Panc1 (cell line): Measurements from ENCODE around the gene RILPL2. TPM values are rescaled to one million over a fixed set of nuclear protein-coding genes. Genes with fewer than 3 reads are reported as not detected.

Experiments used
- ATAC-seq: fragments of 200-7000 bp; cut with Tn5 transposase; 2 replicates; pipeline ENCODE4 v1.9.1; 2020; ENCODE audit warnings: mild to moderate bottlenecking, moderate library complexity
- BruUV-seq: library from RNA; stranded (reverse); fragments of 400-500 nt; replicated peaks from 2 replicates; lab custom pipeline; 2021; lab: Mats Ljungman, UMichigan
- CTCF ChIA-PET: fragments of 300-600 bp; sonication (Branson Sonifier 250); formaldehyde crosslinking; loops from one replicate; lab custom pipeline; 2022; ENCODE audit warnings: antibody characterized with exemption; lab: Charles Lee
- POLR2A ChIA-PET: fragments of 300-600 bp; sonication (Branson Sonifier 250); formaldehyde crosslinking; loops from one replicate; lab custom pipeline; 2022; ENCODE audit warnings: antibody characterized with exemption; lab: Charles Lee
- DNase-seq: peaks from one replicate; pipeline ENCODE4 v3.0.0-alpha.2; 2010; ENCODE audit warnings: low read depth, low spot score
- H3K27ac ChIP-seq: 2 replicates; pipeline ENCODE4 v1.5.1; 2011; ENCODE audit warnings: mild to moderate bottlenecking, low read length, inconsistent platforms
- H3K27me3 ChIP-seq: fragments of 200-500 bp; sonication (Bioruptor generic); 2 replicates; pipeline ENCODE4 v1.6.0; 2014; ENCODE audit warnings: low read length, inconsistent platforms; ENCODE audit not compliant: control insufficient read depth, insufficient read depth
- H3K36me3 ChIP-seq: fragments of 200-500 bp; sonication (Bioruptor generic); 2 replicates; pipeline ENCODE4 v1.5.1; 2014; ENCODE audit warnings: inconsistent platforms, mild to moderate bottlenecking, low read length, moderate library complexity; ENCODE audit not compliant: control insufficient read depth, insufficient read depth
- H3K4me1 ChIP-seq: 2 replicates; pipeline ENCODE4 v1.5.1; 2011; ENCODE audit warnings: inconsistent platforms, mild to moderate bottlenecking, low read length, moderate library complexity; ENCODE audit not compliant: control insufficient read depth, insufficient read depth
- H3K4me3 ChIP-seq, 2 experiments: 2 replicates each; pipeline ENCODE4 v1.5.1; 2011 to 2012; ENCODE audit warnings: low read depth in 2 of 2, low read length in 2 of 2, mild to moderate bottlenecking in 2 of 2, inconsistent platforms in 1 of 2, moderate library complexity in 1 of 2
- H3K9me3 ChIP-seq: fragments of 200-500 bp; sonication (Bioruptor generic); 2 replicates; pipeline ENCODE4 v1.5.1; 2014; ENCODE audit warnings: low read depth, mild to moderate bottlenecking, inconsistent platforms, low read length, moderate library complexity; ENCODE audit not compliant: control insufficient read depth, insufficient read depth
- CTCF ChIP-seq: fragments of 450-650 bp; IDR thresholded peaks from 2 replicates; pipeline ENCODE4 v1.5.1; 2017; ENCODE audit warnings: mild to moderate bottlenecking
- POLR2AphosphoS5 ChIP-seq: IDR thresholded peaks from 2 replicates; pipeline ENCODE4 v1.6.1; 2012; ENCODE audit warnings: mild to moderate bottlenecking, low read depth, low read length, moderate library complexity
- REST ChIP-seq, 2 experiments: IDR thresholded peaks; 2 replicates each; pipeline ENCODE4 v1.6.1; 2011 to 2012; ENCODE audit warnings: low read depth in 2 of 2, control low read depth in 1 of 2, low read length in 1 of 2, mild to moderate bottlenecking in 1 of 2, moderate library complexity in 1 of 2; ENCODE audit not compliant: insufficient read depth in 1 of 2
- SIN3A ChIP-seq: IDR thresholded peaks from 2 replicates; pipeline ENCODE4 v1.6.1; 2012; ENCODE audit warnings: low read depth, mild to moderate bottlenecking, low read length, moderate library complexity, borderline replicate concordance; ENCODE audit not compliant: insufficient read depth
- TCF7L2 ChIP-seq: IDR thresholded peaks from 2 replicates; pipeline ENCODE4 v1.6.1; 2011; ENCODE audit warnings: mild to moderate bottlenecking, low read depth, low read length, inconsistent platforms
- in situ Hi-C: cut with HindIII; loops from 2 replicates; pipeline ENCODE4 v1.10.0; 2016; ENCODE audit warnings: low sequenced_read_pairs, low pct_unique_long_range_greater_than_20kb
- intact Hi-C: fragments of 100-400 bp; cut with micrococcal nuclease; formaldehyde crosslinking; loops from one replicate; pipeline ENCODE4 v1.10.0; 2022; ENCODE audit not compliant: unreplicated experiment
- total RNA-seq: library from RNA; stranded (reverse); gene quantifications from one replicate; pipeline ENCODE4 v1.2.1, GENCODE V29; 2021; ENCODE audit not compliant: unreplicated experiment

RILPL2 gene
- total RNA-seq, 1 experiment from 2014 or later: 5.4 TPM

- ATAC-seq (peak; percentile 51), DNase-seq (no peak)
- Histone ChIP-seq H3K27me3 (no peaks in the 10 kb centered on the region), H3K36me3 (peaks cover 10% of the 10 kb centered on the region), H3K9me3 (no peaks in the 10 kb centered on the region), H3K4me1 (peaks cover 18% of the 10 kb centered on the region), H3K27ac (peak overlapping the region; percentile 63), H3K4me3 (peak overlapping the region; percentile 50 to 58)
- CTCF ChIA-PET: no interaction called here
- POLR2A ChIA-PET: no interaction called here
- BruUV-seq: no TSS peak
- in situ Hi-C loops: no loop called here
- TF ChIP-seq CTCF (no peak), SIN3A (no peak), POLR2AphosphoS5 (no peak), TCF7L2 (no peak), REST (IDR thresholded peaks at IDR 0.05; ENCODE audit: insufficient read depth in 1 of 2, low read depth in 2 of 2, low read length in 1 of 2) (no peak)
- intact Hi-C loops: no loop called here
Observed at GRCh38 chr12:123389560-123390351, 46.7 kb downstream of the RILPL2 start.

- Histone ChIP-seq H3K4me3 (peak overlapping the region in 1 of 2 experiments; percentile 61; a peak in 3 of 4 replicates), H3K36me3 (peaks cover 10% of the 10 kb centered on the region), H3K4me1 (peaks cover 19% of the 10 kb centered on the region), H3K9me3 (no peaks in the 10 kb centered on the region), H3K27ac (no peak overlapping the region), H3K27me3 (no peaks in the 10 kb centered on the region)
- no peak for TF ChIP-seq TCF7L2
- TF ChIP-seq POLR2AphosphoS5: no peak
- TF ChIP-seq CTCF: no peak
- no peak for TF ChIP-seq SIN3A
- no peak for TF ChIP-seq REST (IDR thresholded peaks at IDR 0.05; ENCODE audit: insufficient read depth in 1 of 2, low read depth in 2 of 2, low read length in 1 of 2)
- POLR2A ChIA-PET: no interaction called here
- CTCF ChIA-PET: no interaction called here
- BruUV-seq: no TSS peak
- ATAC-seq (peak; percentile 5), DNase-seq (no peak)
- intact Hi-C loops (no loop called here), in situ Hi-C loops (no loop called here)
Observed at GRCh38 chr12:123388951-123389559, 47.4 kb downstream of the RILPL2 start.
